Nephron progenitor cell (in vitro differentiated cells): Measurements from ENCODE around the gene C10orf90.

Experiments used
- DNase-seq: peaks from one replicate; pipeline ENCODE4 v3.0.0; 2021
- H3K27ac Mint-ChIP-seq: 2 replicates; pipeline ENCODE4 v1.8.0; 2021; ENCODE audit warnings: mild to moderate bottlenecking, moderate library complexity, mixed read lengths
- H3K27me3 Mint-ChIP-seq: 2 replicates; pipeline ENCODE4 v1.8.0; 2021; ENCODE audit warnings: mild to moderate bottlenecking, low read depth, mixed read lengths; ENCODE audit not compliant: poor library complexity
- H3K36me3 Mint-ChIP-seq: 2 replicates; pipeline ENCODE4 v1.8.0; 2021; ENCODE audit warnings: low read depth, mixed read lengths
- H3K4me1 Mint-ChIP-seq: 2 replicates; pipeline ENCODE4 v1.8.0; 2021; ENCODE audit warnings: mixed read lengths
- H3K4me3 Mint-ChIP-seq: 2 replicates; pipeline ENCODE4 v1.8.0; 2021; ENCODE audit warnings: mild to moderate bottlenecking, moderate library complexity, mixed read lengths
- H3K9me3 Mint-ChIP-seq: 2 replicates; pipeline ENCODE4 v1.8.0; 2021; ENCODE audit warnings: mild to moderate bottlenecking, moderate library complexity, mixed read lengths
- TF ChIP-seq, protein P1 (sequence below): fragments of 200-600 bp; sonication (generic); IDR thresholded peaks from 2 replicates; pipeline ENCODE4 v1.5.0; 2021; ENCODE audit warnings: antibody characterized with exemption

C10orf90 gene

DNA sequence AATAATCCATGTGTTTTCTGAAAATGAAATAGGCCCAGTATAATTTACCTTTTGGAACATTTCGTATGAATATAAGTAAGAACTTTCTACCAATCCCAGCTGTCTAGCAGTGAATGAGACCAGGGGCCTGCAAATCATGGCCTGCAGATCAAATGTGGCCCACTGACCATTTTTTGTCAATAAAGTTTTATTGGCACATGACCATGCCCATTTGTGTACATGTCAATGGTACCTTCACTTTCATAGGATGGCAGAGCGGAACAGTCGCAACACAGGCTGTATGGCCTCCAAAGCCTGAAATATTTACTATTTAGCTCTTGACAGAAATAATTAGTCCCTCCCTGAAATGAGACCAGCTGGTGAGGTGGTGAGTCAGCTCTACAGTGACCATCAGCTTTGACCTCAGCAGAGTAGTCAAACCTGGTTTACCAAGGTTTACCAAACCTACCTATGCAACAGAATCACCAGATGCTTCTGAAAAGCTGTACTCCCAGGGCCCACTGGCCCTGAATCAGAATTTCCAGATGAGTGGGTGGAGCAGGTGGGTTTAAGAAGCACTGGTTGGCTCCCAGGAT, 13.8 kb upstream of the C10orf90 start:
- peaks cover 30% of the 10 kb centered on the region for H3K4me1 Mint-ChIP-seq
- TF ChIP-seq, protein P1, sequence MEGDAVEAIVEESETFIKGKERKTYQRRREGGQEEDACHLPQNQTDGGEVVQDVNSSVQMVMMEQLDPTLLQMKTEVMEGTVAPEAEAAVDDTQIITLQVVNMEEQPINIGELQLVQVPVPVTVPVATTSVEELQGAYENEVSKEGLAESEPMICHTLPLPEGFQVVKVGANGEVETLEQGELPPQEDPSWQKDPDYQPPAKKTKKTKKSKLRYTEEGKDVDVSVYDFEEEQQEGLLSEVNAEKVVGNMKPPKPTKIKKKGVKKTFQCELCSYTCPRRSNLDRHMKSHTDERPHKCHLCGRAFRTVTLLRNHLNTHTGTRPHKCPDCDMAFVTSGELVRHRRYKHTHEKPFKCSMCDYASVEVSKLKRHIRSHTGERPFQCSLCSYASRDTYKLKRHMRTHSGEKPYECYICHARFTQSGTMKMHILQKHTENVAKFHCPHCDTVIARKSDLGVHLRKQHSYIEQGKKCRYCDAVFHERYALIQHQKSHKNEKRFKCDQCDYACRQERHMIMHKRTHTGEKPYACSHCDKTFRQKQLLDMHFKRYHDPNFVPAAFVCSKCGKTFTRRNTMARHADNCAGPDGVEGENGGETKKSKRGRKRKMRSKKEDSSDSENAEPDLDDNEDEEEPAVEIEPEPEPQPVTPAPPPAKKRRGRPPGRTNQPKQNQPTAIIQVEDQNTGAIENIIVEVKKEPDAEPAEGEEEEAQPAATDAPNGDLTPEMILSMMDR, result no peak
- H3K4me3 Mint-ChIP-seq, result no peak overlapping the region
- no peaks in the 10 kb centered on the region for H3K27me3 Mint-ChIP-seq
- H3K9me3 Mint-ChIP-seq, result no peaks in the 10 kb centered on the region
- no peak overlapping the region for H3K27ac Mint-ChIP-seq
- H3K36me3 Mint-ChIP-seq, result no peaks in the 10 kb centered on the region
- DNase-seq, result no peak

DNA sequence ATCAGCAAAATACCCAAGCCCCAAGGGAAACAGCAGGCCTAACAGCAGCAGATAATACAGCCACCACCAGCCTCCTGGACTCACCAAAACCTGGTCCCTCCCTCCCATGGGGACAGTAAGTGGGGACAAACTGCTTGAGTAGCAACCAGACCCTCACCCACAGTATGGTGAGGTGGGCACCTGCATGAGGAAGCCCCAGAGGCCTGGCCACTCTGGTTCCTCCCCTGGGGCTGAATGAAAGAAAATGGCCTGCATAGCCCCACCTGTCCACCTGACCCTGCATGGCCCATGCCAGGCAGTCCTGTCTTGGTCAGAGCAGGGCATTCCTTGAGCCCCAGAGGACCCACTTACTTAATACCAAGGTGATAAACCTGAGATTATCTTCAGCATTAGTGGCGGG, 13.0 kb upstream of the C10orf90 start:
- H3K36me3 Mint-ChIP-seq, result no peaks in the 10 kb centered on the region
- no peak overlapping the region for H3K4me3 Mint-ChIP-seq

DNA sequence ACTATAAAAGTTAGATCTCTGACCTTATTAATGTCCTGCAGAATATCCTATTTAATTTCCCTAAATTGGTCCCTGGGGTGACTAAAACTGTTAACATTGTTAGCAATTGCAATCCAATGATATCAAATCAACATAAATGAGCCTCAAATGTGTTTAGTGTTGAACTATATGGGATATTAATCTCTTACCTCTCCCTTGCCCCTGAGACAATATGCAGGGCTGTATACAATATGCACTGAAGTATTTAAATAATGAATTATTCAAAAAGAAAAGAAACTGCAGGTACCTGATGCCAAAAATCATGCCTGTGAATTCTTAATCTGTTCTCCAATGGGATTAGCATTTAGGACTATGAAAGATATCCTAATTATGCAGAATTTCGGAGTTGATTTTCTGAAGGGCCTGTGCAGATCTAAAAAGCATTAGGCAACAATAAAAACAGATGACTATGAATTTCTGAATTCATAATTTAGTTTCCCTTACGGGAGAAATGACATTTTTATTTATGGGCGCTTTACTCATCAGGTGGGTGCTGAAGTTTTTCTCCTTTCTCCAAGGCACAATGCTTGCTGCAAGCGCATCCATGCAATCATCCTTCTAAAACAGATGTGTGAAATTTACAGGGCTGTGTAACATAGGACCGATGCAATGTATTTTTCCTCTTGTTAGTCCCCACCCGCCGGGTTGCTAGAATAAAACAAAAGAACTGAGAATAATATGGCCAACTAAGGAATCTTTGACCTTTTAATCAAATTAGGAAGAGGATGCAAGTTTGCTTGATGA, 5.4 kb upstream of the C10orf90 start:
- no peak for DNase-seq
- Mint-ChIP-seq H3K9me3 (peaks cover 13% of the 10 kb centered on the region), H3K27me3 (peaks cover 4% of the 10 kb centered on the region), H3K27ac (no peak overlapping the region), H3K4me3 (no peak overlapping the region), H3K4me1 (peaks cover 4% of the 10 kb centered on the region), H3K36me3 (no peaks in the 10 kb centered on the region)
- TF ChIP-seq, protein P1, result no peak

More for the DNA sequence above, 13.0 kb upstream of the C10orf90 start:
- Mint-ChIP-seq H3K27me3 (no peaks in the 10 kb centered on the region), H3K4me1 (peaks cover 30% of the 10 kb centered on the region), H3K27ac (no peak overlapping the region), H3K9me3 (no peaks in the 10 kb centered on the region)
- TF ChIP-seq, protein P1, result no peak
- DNase-seq, result no peak

DNA sequence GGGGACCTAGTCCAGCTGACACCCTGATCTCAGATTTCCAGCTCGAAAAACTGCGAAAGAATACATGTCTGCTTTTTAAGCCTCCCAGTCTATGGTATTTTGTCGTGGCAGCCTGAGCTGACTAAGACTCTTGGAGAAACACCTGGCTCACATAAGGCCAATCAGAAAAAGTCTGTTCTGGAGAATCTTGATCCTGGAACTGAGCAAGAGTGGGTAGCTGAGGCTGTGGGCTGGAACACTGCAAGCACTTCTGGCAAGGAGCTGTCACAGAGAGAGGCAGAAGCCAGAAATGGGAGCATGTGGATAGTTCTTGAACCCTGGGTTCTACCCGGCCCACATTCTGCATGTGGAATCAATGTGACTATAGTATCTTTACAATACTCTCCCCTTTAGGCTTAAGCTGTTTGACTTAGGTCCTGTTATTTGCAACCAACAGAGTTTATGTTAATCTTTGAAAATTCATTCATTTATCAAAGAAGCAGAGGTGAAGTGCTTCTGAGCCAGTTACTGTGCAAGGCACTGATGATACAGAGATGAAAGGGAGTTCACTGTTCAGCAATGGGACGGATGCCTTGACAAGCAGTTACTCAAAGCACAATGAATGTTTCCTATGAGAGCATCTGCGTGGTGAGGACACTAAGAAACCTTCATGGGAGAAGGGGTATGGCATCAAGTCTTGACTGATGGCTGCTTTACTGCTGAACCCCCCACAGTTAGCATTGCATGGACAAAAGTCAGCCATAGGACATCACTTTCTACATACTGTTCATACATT, 4.4 kb upstream of the C10orf90 start:
- Mint-ChIP-seq H3K27ac (no peak overlapping the region), H3K4me1 (peaks cover 13% of the 10 kb centered on the region), H3K27me3 (peaks cover 4% of the 10 kb centered on the region), H3K36me3 (no peaks in the 10 kb centered on the region), H3K4me3 (no peak overlapping the region), H3K9me3 (peaks cover 13% of the 10 kb centered on the region)
- TF ChIP-seq, protein P1, result no peak
- no peak for DNase-seq

DNA sequence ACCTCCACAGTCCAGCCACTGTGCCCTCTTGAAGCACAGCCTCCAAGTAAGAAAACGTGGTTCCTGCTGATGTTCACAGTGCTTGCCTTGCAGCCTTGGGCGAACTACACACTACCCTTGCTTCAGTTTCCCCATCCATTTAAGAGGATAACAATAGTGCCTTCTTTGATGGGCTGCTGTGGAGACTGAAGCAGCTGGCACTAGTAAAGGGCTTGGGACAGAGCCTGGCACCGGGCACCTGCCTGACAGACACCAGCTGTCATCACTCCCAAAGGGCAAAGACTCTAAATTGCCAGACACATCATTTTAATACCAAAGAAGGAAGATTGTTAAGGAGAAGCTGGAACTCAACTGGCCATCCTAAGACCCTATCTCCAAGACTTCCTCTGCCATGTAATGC, 3.1 kb upstream of the C10orf90 start:
- DNase-seq, result no peak
- Mint-ChIP-seq H3K4me1 (peaks cover 18% of the 10 kb centered on the region), H3K27me3 (peaks cover 7% of the 10 kb centered on the region), H3K4me3 (no peak overlapping the region), H3K9me3 (peaks cover 13% of the 10 kb centered on the region), H3K27ac (no peak overlapping the region), H3K36me3 (no peaks in the 10 kb centered on the region)
- TF ChIP-seq, protein P1, result no peak
